ENCODE results near the gene HOMEZ. TPM values are rescaled to one million over a fixed set of nuclear protein-coding genes. Genes with fewer than 3 reads are reported as not detected.

Gene HOMEZ
- total and polyA plus RNA-seq, 10 of the 15 experiments (the other 5 are each of a cell fraction or from before 2014, with no cell fraction given) = 2.6 to 19.3 (median 13.0) TPM

- Histone ChIP-seq H2AFZ (ENCODE audit: control insufficient read depth, low read depth, low read length) (no peak overlapping the region), H3K79me2 (ENCODE audit: control insufficient read depth, insufficient read depth, low read length) (peaks cover 27% of the 10 kb centered on the region), H3K9me3 (replicated peaks; ENCODE audit: control insufficient read depth, insufficient read depth, low read length) (no peaks in the 10 kb centered on the region), H3K27ac (ENCODE audit: control insufficient read depth, insufficient read depth) (peak overlapping the region; percentile 91), H3K27me3 (replicated peaks in 1 of 2; ENCODE audit: control insufficient read depth in 2 of 2, insufficient read depth in 2 of 2, low read length in 1 of 2) (no peaks in the 10 kb centered on the region), H3K4me1 (ENCODE audit: control insufficient read depth, insufficient read depth, low read length) (peaks cover 20% of the 10 kb centered on the region), H3K9ac (ENCODE audit: control insufficient read depth, insufficient read depth, low read length) (peak overlapping the region; percentile 97), H3K4me2 (ENCODE audit: control insufficient read depth, insufficient read depth) (peak overlapping the region; percentile 80), H4K20me1 (ENCODE audit: control insufficient read depth, insufficient read depth) (no peaks in the 10 kb centered on the region), H3K4me3 (peak overlapping the region; percentile 100), H3K36me3 (ENCODE audit: control insufficient read depth in 2 of 2, insufficient read depth in 2 of 2, low read length in 1 of 2) (no peaks in the 10 kb centered on the region; a peak in 1 of 4 replicates)
- in situ Hi-C loops (cut with MboI) (loop anchor here (10.0 to 25.0 kb wide), 2 partner anchors 804 to 1127 kb away; partner anchors contain the start of genes DCAF11 and NRL), intact Hi-C loops (cut with micrococcal nuclease; ENCODE audit: unreplicated experiment) (no loop called here)
- TF ChIP-seq ZNF207 (IDR thresholded peaks at IDR 0.05; ENCODE audit: borderline replicate concordance) (no peak), CREM (IDR thresholded peaks at IDR 0.05; ENCODE audit: low read depth) (no peak), SIX5 (IDR thresholded peaks at IDR 0.05; ENCODE audit: low read depth, low read length, severe bottlenecking) (no peak), BHLHE40 (IDR thresholded peaks at IDR 0.05; ENCODE audit: borderline replicate concordance in 1 of 2, low read depth in 2 of 2, low read length in 1 of 2) (no peak), HDAC2 (IDR thresholded peaks at IDR 0.05) (no peak), MLLT1 (IDR thresholded peaks at IDR 0.05) (no peak), PBX3 (IDR thresholded peaks at IDR 0.05; ENCODE audit: insufficient replicate concordance, low read depth, low read length) (no peak), RELB (IDR thresholded peaks at IDR 0.05; ENCODE audit: low read depth) (no peak)
- FAIRE-seq = no peak
- WGBS (ENCODE audit: insufficient coverage, insufficient replicate concordance, low lambda C conversion rate, missing lambda C conversion rate) = 93% methylated on average over 22 of the region's 22 CpGs
- no TSS peak for BruUV-seq (replicated peaks)
- POLR2A ChIA-PET = interaction anchor here (0.7 to 3.7 kb wide), 3 partner anchors 7 to 22 kb away, joined by 6 to 55 read pairs (median 10); partner anchors contain the start of genes HOMEZ and PABPN1
- RAD21 ChIA-PET (ENCODE audit: unreplicated experiment) = interaction anchor here (1.3 to 8.7 kb wide), 2 partner anchors 14 to 186 kb away, joined by 3 to 103 read pairs; partner anchors contain the start of gene PABPN1
- ATAC-seq = no peak
- SMC1A ChIA-PET (ENCODE audit: uncharacterized antibody, unreplicated experiment) = interaction anchor here (0.9 to 2.3 kb wide), 5 partner anchors 9 to 22 kb away, joined by 3 to 17 read pairs (median 4); partner anchors contain the start of genes HOMEZ and PABPN1
- CTCF ChIA-PET = interaction anchor here (1.0 to 4.5 kb wide), 4 partner anchors 13 to 160 kb away, joined by 3 to 37 read pairs (median 7); partner anchors contain the start of gene PABPN1
- no peak for DNase-seq (ENCODE audit: low read depth, low spot score)
Measured at GRCh38 chr14:23307687-23308644, 22.0 kb upstream of the HOMEZ start.

Data from GM12878 (cell line).